HG02798 (cell line): ENCODE results near the gene ZNF385D.
"Not testable (repeated sequence)": the region's sequence is repeated elsewhere in the genome, so short reads cannot be mapped to it uniquely, and the experiment has no call there.

Experiments used
- ATAC-seq: cut with Tn5 transposase; IDR thresholded peaks from one replicate; pipeline ENCODE4 v1.9.1; 2021; ENCODE audit warnings: mild to moderate bottlenecking; ENCODE audit not compliant: unreplicated experiment, poor library complexity

ZNF385D gene

GRCh38 chr3:21405671-21406667 is 345.0 kb downstream of the ZNF385D start:
- ATAC-seq: no peak

GRCh38 chr3:21398461-21398860 is 352.5 kb downstream of the ZNF385D start:
- no peak for ATAC-seq

GRCh38 chr3:21393683-21394311 is 357.2 kb downstream of the ZNF385D start:
- ATAC-seq: no peak

- no peak for ATAC-seq
Observed at GRCh38 chr3:21392526-21392925, 358.5 kb downstream of the ZNF385D start.

- ATAC-seq: no peak
Observed at GRCh38 chr3:21390856-21391255, 360.2 kb downstream of the ZNF385D start.

GRCh38 chr3:21390136-21390535 is 360.9 kb downstream of the ZNF385D start:
- no peak for ATAC-seq

GRCh38 chr3:21387142-21387826 is 363.7 kb downstream of the ZNF385D start:
- not testable (repeated sequence) for ATAC-seq

- ATAC-seq: not testable (repeated sequence)
Observed at GRCh38 chr3:21378036-21378435, 373.0 kb downstream of the ZNF385D start.

- no peak for ATAC-seq
Observed at GRCh38 chr3:21377071-21377769, 373.8 kb downstream of the ZNF385D start.

GRCh38 chr3:21372316-21372715 is 378.7 kb downstream of the ZNF385D start:
- ATAC-seq: no peak
